Nephron progenitor cell (in vitro differentiated cells): ENCODE results near the gene CAMK1D.
"Not testable (repeated sequence)": the region's sequence is repeated elsewhere in the genome, so short reads cannot be mapped to it uniquely, and the experiment has no call there.

Experiments used
- DNase-seq: peaks from one replicate; pipeline ENCODE4 v3.0.0; 2021
- H3K27ac Mint-ChIP-seq: 2 replicates; pipeline ENCODE4 v1.8.0; 2021; ENCODE audit warnings: mild to moderate bottlenecking, moderate library complexity, mixed read lengths
- H3K27me3 Mint-ChIP-seq: 2 replicates; pipeline ENCODE4 v1.8.0; 2021; ENCODE audit warnings: mild to moderate bottlenecking, low read depth, mixed read lengths; ENCODE audit not compliant: poor library complexity
- H3K36me3 Mint-ChIP-seq: 2 replicates; pipeline ENCODE4 v1.8.0; 2021; ENCODE audit warnings: low read depth, mixed read lengths
- H3K4me1 Mint-ChIP-seq: 2 replicates; pipeline ENCODE4 v1.8.0; 2021; ENCODE audit warnings: mixed read lengths
- H3K4me3 Mint-ChIP-seq: 2 replicates; pipeline ENCODE4 v1.8.0; 2021; ENCODE audit warnings: mild to moderate bottlenecking, moderate library complexity, mixed read lengths
- H3K9me3 Mint-ChIP-seq: 2 replicates; pipeline ENCODE4 v1.8.0; 2021; ENCODE audit warnings: mild to moderate bottlenecking, moderate library complexity, mixed read lengths
- CTCF ChIP-seq: fragments of 200-600 bp; sonication (generic); IDR thresholded peaks from 2 replicates; pipeline ENCODE4 v1.5.0; 2021; ENCODE audit warnings: antibody characterized with exemption

The CAMK1D gene

GRCh38 chr10:12489357-12489756 is 140.0 kb downstream of the CAMK1D start:
- Mint-ChIP-seq H3K4me1 (peaks cover 20% of the 10 kb centered on the region), H3K4me3 (no peak overlapping the region), H3K27ac (no peak overlapping the region), H3K36me3 (no peaks in the 10 kb centered on the region), H3K9me3 (peaks cover 3% of the 10 kb centered on the region), H3K27me3 (peaks cover 7% of the 10 kb centered on the region)
- TF ChIP-seq CTCF: no peak
- DNase-seq: no peak

- DNase-seq: no peak
- Mint-ChIP-seq H3K4me1 (peaks cover 17% of the 10 kb centered on the region), H3K4me3 (no peak overlapping the region), H3K9me3 (peaks cover 3% of the 10 kb centered on the region), H3K27me3 (peaks cover 7% of the 10 kb centered on the region), H3K36me3 (no peaks in the 10 kb centered on the region), H3K27ac (peak overlapping the region; percentile 93)
- TF ChIP-seq CTCF: no peak
Observed at GRCh38 chr10:12489806-12490205, 140.5 kb downstream of the CAMK1D start.

- TF ChIP-seq CTCF: no peak
- no peak overlapping the region for H3K4me3 Mint-ChIP-seq
- peak overlapping the region; percentile 5 for H3K27ac Mint-ChIP-seq
- no peak for DNase-seq
- H3K4me1 Mint-ChIP-seq: peaks cover 8% of the 10 kb centered on the region
- H3K9me3 Mint-ChIP-seq: peaks cover 3% of the 10 kb centered on the region
- no peaks in the 10 kb centered on the region for H3K36me3 Mint-ChIP-seq
- H3K27me3 Mint-ChIP-seq: peaks cover 3% of the 10 kb centered on the region
Observed at GRCh38 chr10:12490963-12491362, 141.6 kb downstream of the CAMK1D start.

GRCh38 chr10:12491491-12491890 is 142.1 kb downstream of the CAMK1D start:
- H3K36me3 Mint-ChIP-seq: no peaks in the 10 kb centered on the region
- H3K4me3 Mint-ChIP-seq: no peak overlapping the region
- peaks cover 8% of the 10 kb centered on the region for H3K4me1 Mint-ChIP-seq
- no peak for TF ChIP-seq CTCF
- peaks cover 3% of the 10 kb centered on the region for H3K27me3 Mint-ChIP-seq
- H3K27ac Mint-ChIP-seq: no peak overlapping the region
- DNase-seq: no peak
- peaks cover 3% of the 10 kb centered on the region for H3K9me3 Mint-ChIP-seq

- Mint-ChIP-seq H3K27me3 (peaks cover 3% of the 10 kb centered on the region), H3K9me3 (peaks cover 3% of the 10 kb centered on the region), H3K4me3 (no peak overlapping the region), H3K27ac (no peak overlapping the region), H3K36me3 (no peaks in the 10 kb centered on the region), H3K4me1 (peaks cover 8% of the 10 kb centered on the region)
- DNase-seq: no peak
- no peak for TF ChIP-seq CTCF
Observed at GRCh38 chr10:12492016-12492415, 142.7 kb downstream of the CAMK1D start.

- peaks cover 24% of the 10 kb centered on the region for H3K4me1 Mint-ChIP-seq
- H3K36me3 Mint-ChIP-seq, H3K27ac Mint-ChIP-seq, H3K4me3 Mint-ChIP-seq, H3K9me3 Mint-ChIP-seq, H3K27me3 Mint-ChIP-seq, DNase-seq: not testable (repeated sequence)
Observed at GRCh38 chr10:12497046-12497445, 147.7 kb downstream of the CAMK1D start.
